A549 treated with Hydrocortisone at 1 μM for 4 hours (cell line): Measurements from ENCODE around the gene CHMP4A. TPM values are rescaled to one million over a fixed set of nuclear protein-coding genes. Genes with fewer than 3 reads are reported as not detected.

Source experiments
- total RNA-seq: library from RNA; stranded (reverse); fragments of 200-300 nt; extraction: Qiagen RNA extraction; gene quantifications from 5 replicates; pipeline ENCODE4 v1.2.3, GENCODE V29; 2022

Gene CHMP4A, protein sequence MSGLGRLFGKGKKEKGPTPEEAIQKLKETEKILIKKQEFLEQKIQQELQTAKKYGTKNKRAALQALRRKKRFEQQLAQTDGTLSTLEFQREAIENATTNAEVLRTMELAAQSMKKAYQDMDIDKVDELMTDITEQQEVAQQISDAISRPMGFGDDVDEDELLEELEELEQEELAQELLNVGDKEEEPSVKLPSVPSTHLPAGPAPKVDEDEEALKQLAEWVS
- 77.5 to 105 TPM (median 83.7 TPM) in 5 replicates for total RNA-seq

DNA sequence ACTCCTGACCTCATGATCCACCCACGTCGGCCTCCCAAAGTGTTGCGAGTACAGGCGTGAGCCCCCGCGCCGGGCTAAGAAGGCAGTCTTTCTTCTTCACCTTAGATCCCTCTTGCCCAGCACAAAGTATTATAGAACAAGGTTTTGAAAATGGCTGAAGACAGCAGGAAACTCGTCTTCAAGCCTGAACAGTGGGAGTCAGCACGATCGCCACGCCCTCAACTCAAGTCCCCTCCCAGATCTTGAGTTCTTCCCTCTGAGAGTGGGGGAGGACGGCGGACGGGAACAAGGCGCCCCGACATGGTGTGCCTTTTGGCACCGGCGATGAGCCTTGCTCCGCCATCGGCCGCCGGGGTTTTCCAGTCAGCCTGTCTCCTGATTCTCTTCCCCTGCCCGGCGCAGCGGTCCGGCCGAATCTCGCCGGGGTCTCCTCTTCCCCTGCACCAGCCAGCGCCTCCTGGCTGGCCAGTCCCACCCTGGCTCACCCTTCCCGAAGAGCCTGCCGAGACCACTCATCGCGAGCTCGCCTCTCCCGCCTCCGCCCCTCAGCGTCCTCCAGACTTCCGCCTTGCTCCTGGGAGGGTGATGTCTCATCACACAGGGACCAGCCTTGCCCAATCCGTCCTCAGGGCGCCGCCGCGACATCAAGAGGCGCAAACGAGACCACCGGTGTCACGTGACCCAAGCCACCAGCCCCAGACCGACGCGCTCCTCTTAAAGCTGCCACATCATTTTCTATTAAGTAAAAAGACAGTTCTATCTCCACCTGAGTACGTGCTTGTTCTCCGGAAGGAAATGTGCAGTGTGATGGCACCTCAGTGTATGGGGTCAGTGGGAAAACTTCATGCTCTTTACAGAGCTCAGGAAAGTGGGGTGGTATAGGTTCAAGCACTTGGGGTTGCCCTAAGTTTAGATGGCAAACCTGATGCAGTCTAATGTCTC lies at the start of gene CHMP4A:
Gene CHMP4A, minus strand, starts transcription at position 565 of the 942 bp plus-strand sequence. Its CDS starts 49 bp downstream, at position 516.

DNA sequence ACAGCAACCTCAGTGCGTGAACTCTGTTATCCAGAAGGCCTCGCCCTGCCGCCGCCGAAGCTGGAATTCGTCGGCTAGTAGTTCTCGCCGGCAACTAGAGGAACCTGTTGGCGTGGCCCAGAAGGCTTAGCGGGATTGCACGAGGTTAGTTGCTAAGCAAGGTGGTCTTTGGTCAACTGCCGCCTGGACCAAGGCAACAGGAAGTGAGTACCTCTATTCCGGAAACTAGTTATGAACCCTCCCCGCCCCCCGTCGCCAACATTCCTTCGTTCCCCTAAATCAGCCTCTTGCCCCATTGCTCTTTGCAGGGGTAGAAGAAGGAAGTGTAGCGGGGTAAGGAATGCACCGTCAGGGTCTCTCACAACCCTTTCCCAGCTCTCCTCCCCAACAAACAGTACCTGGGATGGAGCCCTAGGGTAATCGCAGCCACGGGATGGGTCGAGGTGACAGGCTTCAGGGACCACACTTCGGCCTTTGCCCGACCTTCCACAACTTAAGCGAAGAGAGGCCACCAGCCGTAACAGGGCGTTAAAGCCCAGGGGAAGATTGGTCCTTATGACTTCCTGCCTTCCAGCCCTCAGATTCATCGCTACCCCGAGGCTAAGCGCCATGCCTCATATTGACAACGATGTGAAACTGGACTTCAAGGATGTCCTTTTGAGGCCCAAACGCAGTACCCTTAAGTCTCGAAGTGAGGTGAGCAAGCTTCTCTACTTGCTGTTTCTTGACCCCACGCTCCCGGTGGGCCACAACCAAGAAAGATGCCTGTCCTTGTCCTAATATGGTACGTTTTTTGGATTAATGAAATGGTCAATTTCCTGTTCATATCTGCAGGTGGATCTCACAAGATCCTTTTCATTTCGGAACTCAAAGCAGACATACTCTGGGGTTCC lies 19.6 kb upstream of the CHMP4A start, which contains the start of gene GMPR2:
Gene GMPR2, plus strand, starts transcription at position 285 of the 893 bp plus-strand sequence. Its CDS starts 325 bp downstream, at position 610.

GRCh38 chr14:24232121-24232644 lies 18.9 kb upstream of the CHMP4A start, which contains the start of gene NEDD8:
Gene NEDD8, minus strand, starts transcription at chr14:24232367. Its CDS starts 100 bp downstream, at chr14:24232267.

DNA sequence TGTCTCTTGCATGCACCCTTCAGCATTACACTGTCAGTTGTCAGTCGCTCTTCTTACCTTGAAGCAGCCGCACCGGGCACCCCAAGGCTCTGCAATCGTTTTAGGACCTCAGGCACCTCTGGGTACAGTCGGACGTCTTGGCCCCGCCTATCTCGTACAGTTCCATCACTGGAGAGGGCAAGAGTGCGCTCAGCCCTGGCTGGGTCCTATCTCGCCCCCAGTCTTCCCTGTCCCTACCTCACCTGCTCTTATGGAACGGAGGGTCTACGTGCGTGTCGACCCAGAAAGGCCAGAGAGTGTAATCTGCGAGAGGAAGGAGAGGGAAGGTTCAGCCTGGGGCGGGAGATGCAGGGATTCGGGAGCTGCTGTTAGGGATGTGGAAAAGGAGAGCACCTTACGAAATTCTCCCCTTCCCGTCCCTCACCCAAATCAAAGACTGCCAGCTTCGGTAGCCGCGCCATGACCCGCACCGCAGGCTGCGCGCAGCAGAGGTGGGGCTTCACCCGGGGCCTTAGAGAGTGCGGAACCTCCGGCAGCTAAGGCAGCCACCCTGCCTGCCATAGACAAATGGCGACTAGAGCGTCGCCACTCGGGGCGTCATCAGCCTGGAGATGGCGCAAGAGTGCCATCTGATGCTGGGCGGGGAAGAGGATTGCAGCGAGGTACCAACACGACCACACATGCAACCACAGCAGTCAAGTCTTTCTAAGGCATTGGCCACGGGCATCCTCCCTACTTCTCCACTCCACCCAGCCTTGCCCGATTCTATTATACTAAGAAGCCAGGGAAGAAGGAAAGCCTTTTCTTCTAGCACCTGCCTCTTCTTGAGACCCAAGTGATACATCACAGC lies 2.4 kb upstream of the CHMP4A start, which contains the start of gene MDP1:
Gene MDP1, minus strand, starts transcription at position 572 of the 850 bp plus-strand sequence. Its CDS starts 111 bp downstream, at position 461.

DNA sequence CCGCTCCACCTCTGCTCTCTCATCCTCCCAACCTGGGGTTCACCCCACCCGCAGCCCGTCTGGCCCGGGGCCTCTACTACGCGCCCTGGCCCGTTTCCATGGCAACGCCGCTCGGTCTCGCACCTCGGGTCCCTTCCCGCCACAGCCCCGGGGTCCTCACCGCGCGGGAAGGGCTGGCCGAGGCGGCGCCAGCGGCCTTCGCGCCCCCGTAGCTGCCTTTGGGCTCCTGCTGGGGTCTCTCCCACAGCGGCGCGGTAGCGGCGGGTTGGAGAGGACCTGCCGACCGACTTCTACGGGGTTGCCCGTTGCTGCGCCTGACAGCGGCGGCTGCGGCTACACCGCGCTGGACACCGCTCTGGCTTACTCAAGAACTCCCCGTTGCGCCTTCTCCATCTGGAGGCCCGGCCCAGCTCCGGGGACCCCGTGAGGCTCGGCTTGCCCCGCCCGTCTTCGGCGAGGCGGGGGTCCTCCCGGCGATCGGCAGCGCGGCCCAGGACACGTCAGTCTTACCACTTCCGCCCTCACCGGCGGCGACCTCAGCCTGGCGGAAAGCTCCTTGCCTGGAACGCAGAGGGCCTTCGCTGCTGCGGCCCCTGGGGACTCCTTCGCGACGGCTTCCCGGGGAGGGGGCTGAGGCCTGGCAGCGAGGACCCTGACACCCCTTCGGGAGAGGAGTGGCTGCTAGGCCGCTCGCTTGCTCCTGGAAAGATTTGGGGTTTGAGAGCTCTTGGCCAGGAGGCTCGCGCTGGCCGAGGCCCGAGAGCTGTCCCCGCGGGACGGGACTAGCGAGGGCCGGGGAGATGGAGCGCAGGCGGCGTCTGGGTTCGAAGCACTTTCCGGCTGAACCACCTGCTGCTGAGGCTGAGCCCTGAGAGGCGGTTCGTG lies 17.9 kb downstream of the CHMP4A start, which contains the start of gene TM9SF1:
Gene TM9SF1, minus strand, starts transcription at position 256 of the 885 bp plus-strand sequence. CDS start 422 bp downstream, outside the sequence.

GRCh38 chr14:24188251-24189058 lies 24.8 kb downstream of the CHMP4A start, which contains the start of gene IPO4:
Gene IPO4, minus strand, starts transcription at chr14:24188816. Its CDS starts 29 bp downstream, at chr14:24188787.

GRCh38 chr14:24171422-24172260 lies 41.6 kb downstream of the CHMP4A start, which contains the start of gene REC8:
Gene REC8, plus strand, starts transcription at chr14:24172080. Its CDS starts 473 bp downstream, at chr14:24172553.

DNA sequence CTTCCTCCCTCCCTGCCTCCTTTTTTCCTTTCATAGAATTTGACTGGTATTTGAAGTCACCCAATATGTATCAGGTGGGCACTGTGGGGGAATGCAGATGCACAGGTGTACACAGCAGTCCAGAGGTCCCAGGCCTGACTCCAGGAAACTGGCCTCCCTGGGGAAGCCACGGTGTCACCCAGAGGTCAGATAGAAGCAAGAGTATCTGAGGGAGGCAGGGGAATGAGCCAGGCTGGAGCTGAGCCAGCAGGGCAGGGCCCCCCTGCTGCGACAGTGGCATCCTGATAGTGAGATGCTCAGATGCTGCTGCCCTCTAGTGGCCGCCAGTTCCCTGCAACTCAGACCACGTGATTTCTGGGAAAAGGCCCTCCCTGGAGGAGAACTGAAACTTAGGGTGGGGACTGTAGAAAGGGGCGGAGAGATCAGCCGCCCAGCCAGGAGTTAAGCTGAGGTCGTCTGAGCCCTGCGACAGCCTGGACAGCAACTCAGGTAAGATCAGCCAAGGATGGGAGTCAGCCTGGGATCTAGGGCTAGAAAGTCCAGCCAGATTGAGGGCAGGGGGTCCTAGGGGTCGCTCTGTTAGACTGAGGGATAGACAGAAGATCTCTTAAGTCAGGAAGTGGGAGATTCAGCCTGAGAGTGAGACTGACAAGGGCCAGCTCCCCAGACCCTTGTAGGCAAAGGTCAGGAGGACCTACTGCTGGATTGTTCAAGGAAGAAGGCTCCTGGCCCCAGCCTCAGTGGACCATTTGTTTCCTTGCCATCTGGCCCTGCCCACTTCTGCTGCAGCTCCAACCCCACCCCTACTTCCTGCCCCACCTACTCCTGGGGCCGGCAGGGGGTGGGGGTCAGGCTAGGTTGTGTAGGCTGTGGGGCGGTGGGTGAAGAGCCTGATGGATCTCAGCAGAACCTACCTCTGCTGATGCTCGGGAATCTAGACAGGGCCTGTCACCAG lies 52.2 kb downstream of the CHMP4A start, which contains the start of gene IRF9:
Gene IRF9, plus strand, starts transcription at position 416 of the 955 bp plus-strand sequence. CDS start 880 bp downstream, outside the sequence.

Other genes starting within 250 kb of the CHMP4A start
- gene DHRS4L2, start 224.6 kb downstream of the CHMP4A start, total RNA-seq = 23.3 to 33.3 TPM (median 29.5 TPM) in 5 replicates
- gene CARMIL3, start 161.5 kb downstream of the CHMP4A start, total RNA-seq = 0.25 to 0.62 TPM (median 0.54 TPM) in 5 replicates
- gene CPNE6, start 141.9 kb downstream of the CHMP4A start, total RNA-seq = 0.15 to 0.17 TPM in 2 of 5 replicates, not detected in the others
- gene PCK2, start 119.2 kb downstream of the CHMP4A start, total RNA-seq = 18.3 to 21.2 TPM (median 19.7 TPM) in 5 replicates
- 19.6 to 26.7 TPM (median 20.6 TPM) in 5 replicates for gene DCAF11, start 98.7 kb downstream of the CHMP4A start, total RNA-seq
- 0.59 to 0.94 TPM (median 0.69 TPM) in 5 replicates for gene NRL, start 98.5 kb downstream of the CHMP4A start, total RNA-seq
- gene FITM1, start 82.8 kb downstream of the CHMP4A start, total RNA-seq = 0.13 to 0.18 TPM (median 0.14 TPM) in 3 of 5 replicates, not detected in the others
- 159 to 189 TPM (median 167 TPM) in 5 replicates for gene PSME1, start 77.3 kb downstream of the CHMP4A start, total RNA-seq
- gene EMC9, start 71.9 kb downstream of the CHMP4A start, total RNA-seq = 46.8 to 61.3 TPM (median 57.0 TPM) in 5 replicates
- 143 to 202 TPM (median 162 TPM) in 5 replicates for gene PSME2, start 66.9 kb downstream of the CHMP4A start, total RNA-seq
- 23.2 to 36.4 TPM (median 28.7 TPM) in 5 replicates for gene RNF31, start 66.0 kb downstream of the CHMP4A start, total RNA-seq
- 15.5 to 20.2 TPM (median 17.9 TPM) in 5 replicates for gene IRF9, start 52.2 kb downstream of the CHMP4A start, total RNA-seq
- gene REC8, start 41.4 kb downstream of the CHMP4A start, total RNA-seq = 2.6 to 5.9 TPM (median 4.3 TPM) in 5 replicates
- gene IPO4, start 24.7 kb downstream of the CHMP4A start, total RNA-seq = 74.1 to 86.9 TPM (median 75.7 TPM) in 5 replicates
- gene TM9SF1, start 18.0 kb downstream of the CHMP4A start, total RNA-seq = 61.4 to 81.2 TPM (median 65.5 TPM) in 5 replicates
- not detected in 5 replicates for gene TSSK4, start 7.8 kb downstream of the CHMP4A start, total RNA-seq
- 28.0 to 33.9 TPM (median 32.1 TPM) in 5 replicates for gene MDP1, start 2.6 kb upstream of the CHMP4A start, total RNA-seq
- 411 to 486 TPM (median 455 TPM) in 5 replicates for gene NEDD8, start 18.9 kb upstream of the CHMP4A start, total RNA-seq
- gene GMPR2, start 19.4 kb upstream of the CHMP4A start, total RNA-seq = 53.0 to 66.2 TPM (median 59.0 TPM) in 5 replicates
- 32.1 to 38.5 TPM (median 37.3 TPM) in 5 replicates for gene TINF2, start 29.1 kb upstream of the CHMP4A start, total RNA-seq
- gene TGM1, start 49.7 kb upstream of the CHMP4A start, total RNA-seq = 0.99 to 1.6 TPM (median 1.5 TPM) in 5 replicates
- 15.6 to 18.0 TPM (median 17.0 TPM) in 5 replicates for gene RABGGTA, start 58.1 kb upstream of the CHMP4A start, total RNA-seq
- 9.8 to 11.5 TPM (median 11.2 TPM) in 5 replicates for gene DHRS1, start 86.3 kb upstream of the CHMP4A start, total RNA-seq
- 13.0 to 18.8 TPM (median 16.2 TPM) in 5 replicates for gene NOP9, start 86.4 kb upstream of the CHMP4A start, total RNA-seq
- 0.13 to 0.22 TPM (median 0.22 TPM) in 5 replicates for gene CIDEB, start 94.5 kb upstream of the CHMP4A start, total RNA-seq
- 3.0 to 4.9 TPM (median 3.8 TPM) in 5 replicates for gene LTB4R2, start 96.7 kb upstream of the CHMP4A start, total RNA-seq
- 3.8 to 5.9 TPM (median 5.5 TPM) in 5 replicates for gene LTB4R, start 98.0 kb upstream of the CHMP4A start, total RNA-seq
- not detected in 5 replicates for gene ADCY4, start 121.6 kb upstream of the CHMP4A start, total RNA-seq
- not detected in 5 replicates for gene RIPK3, start 126.5 kb upstream of the CHMP4A start, total RNA-seq
- 0.10 to 0.31 TPM (median 0.15 TPM) in 4 of 5 replicates, not detected in the other for gene NFATC4, start 154.7 kb upstream of the CHMP4A start, total RNA-seq
- 0.22 to 0.50 TPM (median 0.36 TPM) in 5 replicates for gene NYNRIN, start 185.5 kb upstream of the CHMP4A start, total RNA-seq
- 0.97 to 1.3 TPM (median 1.2 TPM) in 5 replicates for gene CBLN3, start 216.2 kb upstream of the CHMP4A start, total RNA-seq
- gene KHNYN, start 216.5 kb upstream of the CHMP4A start, total RNA-seq = 22.5 to 30.4 TPM (median 25.8 TPM) in 5 replicates
- gene SDR39U1, start 229.3 kb upstream of the CHMP4A start, total RNA-seq = 40.1 to 54.9 TPM (median 49.1 TPM) in 5 replicates